HFF-Myc (cell line): ENCODE measurements around the gene PC.
"Not testable (repeated sequence)": the region's sequence is repeated elsewhere in the genome, so short reads cannot be mapped to it uniquely, and the experiment has no call there.

Source experiments
- DNase-seq: peaks from one replicate; pipeline ENCODE4 v3.0.0-alpha.2; 2011; ENCODE audit warnings: low read depth; ENCODE audit errors: extremely low read depth
- H3K4me3 ChIP-seq: replicated peaks from 2 replicates; pipeline ENCODE4 v1.5.1; 2011; ENCODE audit warnings: low read depth, mild to moderate bottlenecking, control low read depth, low read length
- CTCF ChIP-seq: IDR thresholded peaks from 2 replicates; pipeline ENCODE4 v1.5.1; 2012; ENCODE audit warnings: mild to moderate bottlenecking, low read depth, low read length, control low read depth; ENCODE audit errors: missing control alignments

The PC gene

DNA sequence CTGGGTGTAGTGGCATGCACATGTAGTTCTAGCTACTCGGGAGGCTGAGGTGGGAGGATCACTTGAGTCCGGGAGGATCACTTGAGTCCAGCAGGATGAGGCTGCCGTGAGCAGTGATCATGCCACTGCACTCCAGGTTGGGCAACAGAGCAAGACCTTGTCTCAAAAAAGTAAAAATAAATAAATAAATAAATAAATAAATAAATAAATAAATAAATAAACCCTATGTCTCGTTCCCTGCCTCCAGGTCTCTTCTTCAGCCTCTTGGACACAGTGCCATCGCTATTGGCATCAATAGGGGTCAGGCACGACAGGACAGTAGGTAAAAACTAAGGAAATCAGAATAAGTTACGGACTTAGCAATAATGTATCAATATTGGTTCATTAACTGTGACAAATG, 41.4 kb upstream of the PC start:
- no peak overlapping the region for H3K4me3 ChIP-seq
- DNase-seq: no peak
- TF ChIP-seq CTCF: no peak

DNA sequence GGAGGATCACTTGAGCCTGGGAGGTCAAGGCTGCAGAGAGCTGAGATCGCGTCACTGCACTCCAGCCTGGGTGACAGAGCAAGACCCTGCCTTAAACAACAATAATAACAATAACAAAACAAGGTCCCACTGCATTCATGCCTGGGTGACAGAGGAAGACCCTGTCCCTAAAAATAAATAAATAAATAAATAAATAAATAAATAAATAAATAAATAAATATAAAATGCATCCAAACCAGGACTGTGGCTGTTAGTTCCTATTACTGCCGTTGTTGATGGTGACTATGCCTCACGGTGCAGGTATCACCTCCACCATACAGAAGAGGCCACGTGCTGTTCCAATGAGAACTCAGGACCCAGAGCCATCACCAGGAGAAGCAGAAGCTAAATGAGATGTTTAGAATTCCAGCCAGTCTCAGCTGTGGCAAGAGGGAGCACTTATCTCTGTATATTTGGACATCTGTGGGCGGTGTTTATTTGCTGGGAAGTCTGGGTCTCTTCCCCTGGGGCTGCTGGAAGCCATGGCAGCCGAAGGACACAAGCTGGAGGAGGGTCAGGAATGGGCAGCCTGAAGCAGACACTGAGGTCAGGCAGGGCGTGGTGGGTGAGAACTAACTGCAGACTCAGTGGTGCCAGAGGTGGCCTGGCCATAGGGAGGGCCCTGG, 38.6 kb upstream of the PC start:
- no peak overlapping the region for H3K4me3 ChIP-seq
- TF ChIP-seq CTCF: no peak
- DNase-seq: no peak

DNA sequence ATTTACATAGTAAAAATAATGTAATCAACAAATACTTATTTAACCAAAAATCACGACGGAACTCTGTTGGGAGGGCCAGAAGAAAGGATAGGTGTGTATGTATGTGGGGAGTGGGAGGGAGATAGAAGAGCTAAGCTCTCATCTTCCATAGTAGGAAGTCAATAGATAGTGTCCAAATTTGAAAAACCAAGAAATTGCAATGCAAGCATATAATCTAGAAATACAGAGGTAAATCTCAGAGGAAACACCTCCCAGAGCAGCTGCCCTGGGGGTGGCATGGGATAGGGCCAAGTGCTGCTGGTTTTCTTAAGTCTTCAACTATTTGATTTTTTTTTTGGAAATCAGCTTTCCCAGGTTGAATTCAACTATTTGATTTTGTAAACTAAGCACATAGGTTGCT, 33.9 kb upstream of the PC start:
- no peak for TF ChIP-seq CTCF
- no peak for DNase-seq

GRCh38 chr11:66989360-66989759, 31.2 kb upstream of the PC start:
- not testable (repeated sequence) for H3K4me3 ChIP-seq, DNase-seq

More for the DNA sequence above, 33.9 kb upstream of the PC start:
- no peak overlapping the region for H3K4me3 ChIP-seq

DNA sequence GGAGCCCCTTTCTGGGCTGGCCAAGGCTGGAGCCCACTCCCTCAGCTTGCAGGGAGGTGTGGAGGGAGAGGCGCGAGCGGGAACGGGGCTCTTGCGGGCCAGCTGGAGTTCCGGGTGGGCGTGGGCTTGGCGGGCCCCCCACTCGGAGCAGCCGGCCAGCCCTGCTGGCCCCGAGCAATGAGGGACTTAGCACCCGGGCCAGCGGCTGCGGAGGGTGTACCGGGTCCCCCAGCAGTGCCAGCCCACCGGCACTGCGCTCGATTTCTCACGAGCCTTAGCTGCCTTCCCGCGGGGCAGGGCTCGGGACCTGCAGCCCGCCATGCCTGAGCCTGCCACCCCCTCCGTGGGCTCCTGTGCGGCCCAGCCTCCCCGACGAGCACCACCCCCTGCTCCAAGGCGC, 30.6 kb upstream of the PC start:
- not testable (repeated sequence) for H3K4me3 ChIP-seq, DNase-seq

- no peak for TF ChIP-seq CTCF
- H3K4me3 ChIP-seq: no peak overlapping the region
- DNase-seq: no peak
Measured at GRCh38 chr11:66987924-66988637, 29.9 kb upstream of the PC start.

DNA sequence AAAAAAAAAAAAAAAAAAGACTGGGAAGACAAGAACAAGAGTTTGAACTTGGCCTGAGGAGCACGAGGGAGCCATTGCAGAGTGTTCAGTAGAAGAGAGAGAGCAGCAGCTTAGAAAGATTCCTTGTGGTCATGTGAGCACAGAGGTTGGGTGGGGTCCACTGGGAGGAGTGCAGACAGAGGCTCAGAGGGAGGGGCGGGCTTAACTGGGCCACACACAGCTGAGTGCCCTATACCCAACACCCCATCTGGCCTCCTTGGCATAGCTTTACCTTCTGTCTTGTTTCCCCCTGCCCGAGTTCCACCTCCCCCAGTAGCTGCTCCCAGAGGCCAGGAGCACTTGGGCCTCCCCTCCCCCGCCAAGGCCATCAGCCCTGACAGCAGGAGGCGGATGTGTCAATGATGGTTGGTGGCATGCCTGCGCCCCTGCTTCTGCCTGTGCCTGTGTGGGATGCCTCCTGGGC, 29.0 kb upstream of the PC start:
- no peak for DNase-seq
- no peak for TF ChIP-seq CTCF
- no peak overlapping the region for H3K4me3 ChIP-seq

DNA sequence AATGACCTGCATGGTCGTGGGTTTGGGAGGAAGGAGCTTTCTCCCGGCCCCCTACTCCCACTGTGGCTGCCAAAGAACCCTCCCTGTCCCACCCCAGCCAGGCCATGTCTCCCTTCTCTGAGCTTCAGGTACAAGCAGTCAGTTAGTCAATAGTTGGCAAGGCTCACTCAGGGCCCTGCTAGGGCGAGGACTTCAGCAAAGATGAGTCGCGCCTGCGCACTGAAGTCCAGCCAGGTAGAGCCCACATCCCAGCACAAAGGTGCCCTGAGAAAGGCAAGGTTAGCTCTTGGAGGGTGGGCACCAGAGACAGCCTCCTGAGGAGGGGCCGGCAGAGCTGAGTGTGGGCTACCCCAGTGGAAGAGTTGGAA, 28.0 kb upstream of the PC start:
- H3K4me3 ChIP-seq: no peak overlapping the region
- no peak for DNase-seq
- TF ChIP-seq CTCF: no peak
